GM21737 (cell line): ENCODE results near the gene ATE1.

Experiments
- ATAC-seq: cut with Tn5 transposase; IDR thresholded peaks from one replicate; pipeline ENCODE4 v1.9.1; 2021; ENCODE audit warnings: mild to moderate bottlenecking, moderate library complexity; ENCODE audit not compliant: unreplicated experiment

Gene ATE1

GRCh38 chr10:121741248-121741792 is 186.5 kb downstream of the ATE1 start:
- ATAC-seq: no peak

GRCh38 chr10:121740069-121740468 is 187.8 kb downstream of the ATE1 start:
- no peak for ATAC-seq

- ATAC-seq: no peak
These were observed 188.7 kb downstream of the ATE1 start for GRCh38 chr10:121739114-121739513.

- ATAC-seq: no peak
These were observed 191.3 kb downstream of the ATE1 start for GRCh38 chr10:121736315-121737130.

GRCh38 chr10:121735263-121735662 is 192.6 kb downstream of the ATE1 start:
- ATAC-seq: no peak

- ATAC-seq: no peak
These were observed 193.2 kb downstream of the ATE1 start for GRCh38 chr10:121734589-121735045.

GRCh38 chr10:121732656-121733445 is 195.0 kb downstream of the ATE1 start:
- no peak for ATAC-seq

- ATAC-seq: no peak
These were observed 195.7 kb downstream of the ATE1 start for GRCh38 chr10:121732172-121732571.

- ATAC-seq: no peak
These were observed 203.5 kb downstream of the ATE1 start for GRCh38 chr10:121724282-121724681.

- no peak for ATAC-seq
These were observed 205.2 kb downstream of the ATE1 start for GRCh38 chr10:121722665-121723064.

- ATAC-seq: no peak
These were observed 206.6 kb downstream of the ATE1 start for GRCh38 chr10:121721257-121721656.

- no peak for ATAC-seq
These were observed 211.9 kb downstream of the ATE1 start for GRCh38 chr10:121715969-121716368.

- ATAC-seq: no peak
These were observed 212.8 kb downstream of the ATE1 start for GRCh38 chr10:121715076-121715475.

GRCh38 chr10:121713486-121713885 is 214.3 kb downstream of the ATE1 start:
- no peak for ATAC-seq

GRCh38 chr10:121710971-121711370 is 216.9 kb downstream of the ATE1 start:
- ATAC-seq: no peak

- ATAC-seq: no peak
These were observed 217.6 kb downstream of the ATE1 start for GRCh38 chr10:121710207-121710606.

GRCh38 chr10:121709675-121710073 is 218.2 kb downstream of the ATE1 start:
- no peak for ATAC-seq

- no peak for ATAC-seq
These were observed 218.8 kb downstream of the ATE1 start for GRCh38 chr10:121708728-121709674.

- no peak for ATAC-seq
These were observed 225.2 kb downstream of the ATE1 start for GRCh38 chr10:121702351-121703320.
